ENCODE data around the gene KCNIP3.
"Not testable (repeated sequence)": the region's sequence is repeated elsewhere in the genome, so short reads cannot be mapped to it uniquely, and the experiment has no call there.

KCNIP3 gene

GRCh38 chr2:95296880-95297487 lies at the start of gene KCNIP3:
TSS of gene KCNIP3 (plus strand) at chr2:95297347. CDS start at chr2:95297439, 92 bp downstream.
- no peak for DNase-seq

GRCh38 chr2:95258271-95258670 lies 38.9 kb upstream of the KCNIP3 start:
- DNase-seq = no peak

- DNase-seq = no peak
These were observed 36.8 kb upstream of the KCNIP3 start for GRCh38 chr2:95260028-95261023.

GRCh38 chr2:95261602-95262001 lies 35.5 kb upstream of the KCNIP3 start:
- DNase-seq = no peak

- DNase-seq = no peak
These were observed 34.1 kb upstream of the KCNIP3 start for GRCh38 chr2:95262896-95263542.

- DNase-seq = no peak
These were observed 32.5 kb upstream of the KCNIP3 start for GRCh38 chr2:95264624-95265023.

- no peak for DNase-seq
These were observed 32.0 kb upstream of the KCNIP3 start for GRCh38 chr2:95265182-95265581.

- DNase-seq = no peak
These were observed 30.2 kb upstream of the KCNIP3 start for GRCh38 chr2:95266781-95267430.

GRCh38 chr2:95267458-95268210 lies 29.5 kb upstream of the KCNIP3 start:
- no peak for DNase-seq

GRCh38 chr2:95268211-95269035 lies 28.7 kb upstream of the KCNIP3 start:
- DNase-seq = no peak

GRCh38 chr2:95269036-95269680 lies 28.0 kb upstream of the KCNIP3 start:
- DNase-seq = no peak

GRCh38 chr2:95269745-95270144 lies 27.4 kb upstream of the KCNIP3 start:
- not testable (repeated sequence) for DNase-seq

- no peak for DNase-seq
These were observed 26.5 kb upstream of the KCNIP3 start for GRCh38 chr2:95270541-95271081.

GRCh38 chr2:95271381-95271971 lies 25.7 kb upstream of the KCNIP3 start:
- DNase-seq = no peak

GRCh38 chr2:95272299-95272751 lies 24.8 kb upstream of the KCNIP3 start:
- no peak for DNase-seq

GRCh38 chr2:95272781-95273180 lies 24.4 kb upstream of the KCNIP3 start:
- no peak for DNase-seq

GRCh38 chr2:95273566-95274290 lies 23.4 kb upstream of the KCNIP3 start:
- DNase-seq = no peak

GRCh38 chr2:95274291-95275150 lies 22.6 kb upstream of the KCNIP3 start, which contains the start of gene PROM2:
TSS of gene PROM2 (plus strand) at chr2:95274449. CDS start at chr2:95274586, 137 bp downstream.
- DNase-seq = no peak
